KOPT-K1 (cell line): ENCODE results near the gene USP25.

Experiments used
- H3K27ac ChIP-seq: fragments of 200-600 bp; sonication (generic); 2 replicates; pipeline ENCODE4 v1.5.1; 2016; ENCODE audit warnings: antibody characterized with exemption, mild to moderate bottlenecking, low read depth, low read length; ENCODE audit not compliant: poor library complexity, severe bottlenecking
- H3K36me3 ChIP-seq: fragments of 200-600 bp; sonication (generic); 2 replicates; pipeline ENCODE4 v1.5.1; 2017; ENCODE audit warnings: antibody characterized with exemption, mild to moderate bottlenecking, low read length, moderate library complexity; ENCODE audit not compliant: insufficient read depth
- H3K9me3 ChIP-seq: fragments of 200-600 bp; sonication (generic); 2 replicates; pipeline ENCODE4 v1.5.1; 2017; ENCODE audit warnings: antibody characterized with exemption, low read length, mild to moderate bottlenecking; ENCODE audit not compliant: insufficient read depth, poor library complexity, severe bottlenecking

The USP25 gene

GRCh38 chr21:15742694-15743093 is 12.9 kb downstream of the USP25 start:
- H3K9me3 ChIP-seq, result peaks cover 24% of the 10 kb centered on the region
- peaks cover 21% of the 10 kb centered on the region; the same call in 1 of the 2 replicates for H3K36me3 ChIP-seq
- H3K27ac ChIP-seq, result no peak overlapping the region

DNA sequence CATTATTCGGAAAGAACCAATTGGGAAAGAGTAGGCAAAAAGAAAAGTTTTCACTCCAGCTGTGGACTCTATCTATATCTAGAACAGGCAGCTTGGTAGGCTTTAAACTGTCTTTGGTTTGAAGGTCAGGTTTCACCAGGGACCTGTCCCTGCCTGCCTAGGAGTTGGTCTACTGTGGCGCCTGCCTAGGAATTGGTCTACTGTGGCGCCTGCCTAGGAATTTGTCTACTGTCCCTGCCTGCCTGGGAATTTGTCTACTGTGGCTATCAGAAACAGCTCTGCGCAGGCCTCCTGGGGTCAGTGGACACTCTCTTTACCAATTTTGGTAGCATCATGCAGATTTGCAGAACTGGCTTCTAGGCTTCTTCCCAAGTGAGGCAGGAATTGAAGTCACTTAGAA is 13.8 kb downstream of the USP25 start:
- Histone ChIP-seq H3K27ac (no peak overlapping the region), H3K36me3 (peaks cover 21% of the 10 kb centered on the region; the same call in 1 of the 2 replicates), H3K9me3 (peaks cover 19% of the 10 kb centered on the region)

GRCh38 chr21:15744926-15745325 is 15.1 kb downstream of the USP25 start:
- Histone ChIP-seq H3K36me3 (peaks cover 21% of the 10 kb centered on the region; the same call in 1 of the 2 replicates), H3K9me3 (peaks cover 19% of the 10 kb centered on the region), H3K27ac (no peak overlapping the region)

GRCh38 chr21:15748586-15748985 is 18.8 kb downstream of the USP25 start:
- Histone ChIP-seq H3K9me3 (peaks cover 5% of the 10 kb centered on the region), H3K27ac (no peak overlapping the region)

DNA sequence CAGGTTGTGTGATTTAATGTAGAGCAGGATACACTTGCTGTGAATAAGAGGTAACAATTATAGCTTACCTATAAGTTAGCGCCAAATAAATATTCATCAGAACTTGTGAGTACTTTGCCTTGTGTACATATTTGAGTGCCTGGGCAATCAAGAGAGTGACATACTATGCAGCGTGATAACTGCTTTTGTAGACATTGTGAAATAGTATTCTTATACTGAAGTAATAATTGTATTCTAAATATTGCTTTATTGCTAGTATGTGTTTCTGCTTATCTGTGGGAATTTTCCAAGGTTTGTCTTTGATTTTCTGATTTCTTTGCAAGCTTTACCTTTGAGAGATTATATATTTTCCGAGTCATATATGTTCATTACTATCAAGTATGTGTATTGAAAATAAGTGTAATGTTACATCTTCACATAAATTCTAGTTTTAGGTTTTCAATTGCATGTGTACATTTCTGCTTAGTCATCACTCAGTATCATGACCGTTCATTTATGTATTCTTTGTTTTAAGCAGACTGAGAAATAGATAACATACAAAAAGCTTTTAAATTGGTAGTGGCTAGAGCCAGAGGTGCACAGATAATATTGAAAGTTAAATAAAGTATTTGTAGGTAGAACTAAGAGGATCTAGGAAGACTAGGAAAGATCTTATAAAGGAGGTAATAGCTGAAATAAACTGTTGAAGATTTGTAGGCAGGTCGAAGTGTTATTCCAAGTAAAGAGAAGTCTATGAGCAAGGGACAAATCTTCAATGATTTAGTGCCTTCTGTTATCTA is 19.5 kb downstream of the USP25 start:
- Histone ChIP-seq H3K9me3 (peaks cover 7% of the 10 kb centered on the region), H3K36me3 (no peaks in the 10 kb centered on the region), H3K27ac (no peak overlapping the region)

More at GRCh38 chr21:15748586-15748985, 18.8 kb downstream of the USP25 start:
- peaks cover 6% of the 10 kb centered on the region; the same call in 1 of the 2 replicates for H3K36me3 ChIP-seq

GRCh38 chr21:15749861-15750159 is 20.0 kb downstream of the USP25 start:
- Histone ChIP-seq H3K27ac (no peak overlapping the region), H3K9me3 (peaks cover 12% of the 10 kb centered on the region)

GRCh38 chr21:15751037-15751436 is 21.3 kb downstream of the USP25 start:
- H3K9me3 ChIP-seq, result peaks cover 25% of the 10 kb centered on the region
- no peak overlapping the region for H3K27ac ChIP-seq

More at GRCh38 chr21:15749861-15750159, 20.0 kb downstream of the USP25 start:
- no peaks in the 10 kb centered on the region for H3K36me3 ChIP-seq

DNA sequence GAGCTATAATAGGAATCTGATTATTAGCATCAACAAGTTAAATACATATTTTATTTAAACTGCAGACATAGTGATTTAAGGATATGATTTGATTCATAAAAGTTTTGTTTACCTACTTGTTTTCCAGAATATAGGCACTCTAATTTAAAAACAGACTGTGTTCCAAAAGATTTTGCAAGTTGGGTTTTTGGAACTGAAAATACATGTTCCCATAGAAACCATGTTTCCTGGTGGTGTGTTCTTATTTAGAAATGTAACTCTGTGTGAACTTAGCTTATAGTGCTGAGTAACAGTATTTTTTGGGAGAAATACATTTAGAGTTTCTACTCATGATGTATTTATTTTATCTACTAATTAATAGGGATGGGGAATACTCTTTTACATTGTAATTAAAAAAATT is 21.8 kb downstream of the USP25 start:
- H3K36me3 ChIP-seq, result no peaks in the 10 kb centered on the region
- peaks cover 30% of the 10 kb centered on the region for H3K9me3 ChIP-seq
- H3K27ac ChIP-seq, result no peak overlapping the region

More at GRCh38 chr21:15751037-15751436, 21.3 kb downstream of the USP25 start:
- no peaks in the 10 kb centered on the region for H3K36me3 ChIP-seq

DNA sequence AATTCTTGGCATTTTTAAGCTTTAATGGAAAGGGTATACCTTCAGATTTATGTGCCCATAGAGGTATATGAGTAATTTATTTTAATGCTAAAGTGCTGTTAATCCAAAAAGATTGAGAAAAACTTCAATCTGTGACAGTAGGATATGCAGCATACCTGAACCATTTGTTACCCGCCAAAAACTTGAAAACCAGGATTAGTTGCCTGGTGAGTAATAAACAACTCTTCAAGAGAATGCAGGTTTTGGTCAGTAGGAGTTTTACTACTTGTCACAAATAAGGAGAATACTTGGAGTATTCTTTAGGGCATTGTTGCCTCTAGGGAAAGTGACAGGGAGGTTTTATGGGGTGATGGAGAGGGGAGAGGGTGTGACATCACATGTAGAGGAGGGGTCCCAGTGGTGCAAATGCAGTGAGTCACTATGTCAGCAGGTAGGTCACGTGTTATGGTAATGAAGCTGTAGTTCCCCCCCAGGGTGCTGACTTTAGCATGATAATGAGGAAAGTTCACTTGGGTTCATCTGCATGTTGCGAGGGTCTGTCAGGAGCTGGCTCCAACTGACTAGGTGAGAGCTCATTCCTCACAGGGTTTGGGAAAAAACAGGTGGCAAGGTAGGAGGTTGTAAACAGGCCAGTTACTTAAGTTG is 23.1 kb downstream of the USP25 start:
- Histone ChIP-seq H3K27ac (no peak overlapping the region), H3K36me3 (no peaks in the 10 kb centered on the region), H3K9me3 (peaks cover 43% of the 10 kb centered on the region)

DNA sequence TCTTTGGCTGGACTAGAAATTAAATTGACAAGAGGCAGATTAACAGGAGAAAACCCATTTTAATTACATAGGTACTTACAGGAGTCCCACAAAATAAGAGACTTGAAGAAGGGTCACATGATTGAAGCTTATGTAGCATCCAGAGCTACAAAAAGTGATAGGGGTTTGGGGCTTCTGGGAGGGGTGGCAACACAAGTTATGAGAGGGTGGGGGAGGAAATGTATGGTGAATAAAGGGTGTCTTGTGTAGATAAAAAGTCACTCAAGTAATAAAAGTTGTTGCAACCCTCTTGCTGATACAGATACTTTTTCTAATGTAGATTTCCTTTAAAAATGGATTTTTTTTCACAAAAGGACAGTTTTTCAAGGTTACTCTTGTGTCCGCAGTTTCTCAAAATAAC is 24.0 kb downstream of the USP25 start:
- Histone ChIP-seq H3K27ac (no peak overlapping the region), H3K9me3 (peaks cover 52% of the 10 kb centered on the region), H3K36me3 (no peaks in the 10 kb centered on the region)

GRCh38 chr21:15754640-15755039 is 24.9 kb downstream of the USP25 start:
- H3K9me3 ChIP-seq, result peaks cover 58% of the 10 kb centered on the region
- H3K36me3 ChIP-seq, result no peaks in the 10 kb centered on the region
- H3K27ac ChIP-seq, result no peak overlapping the region

GRCh38 chr21:15755125-15755524 is 25.3 kb downstream of the USP25 start:
- Histone ChIP-seq H3K9me3 (peaks cover 62% of the 10 kb centered on the region), H3K27ac (no peak overlapping the region), H3K36me3 (no peaks in the 10 kb centered on the region)

DNA sequence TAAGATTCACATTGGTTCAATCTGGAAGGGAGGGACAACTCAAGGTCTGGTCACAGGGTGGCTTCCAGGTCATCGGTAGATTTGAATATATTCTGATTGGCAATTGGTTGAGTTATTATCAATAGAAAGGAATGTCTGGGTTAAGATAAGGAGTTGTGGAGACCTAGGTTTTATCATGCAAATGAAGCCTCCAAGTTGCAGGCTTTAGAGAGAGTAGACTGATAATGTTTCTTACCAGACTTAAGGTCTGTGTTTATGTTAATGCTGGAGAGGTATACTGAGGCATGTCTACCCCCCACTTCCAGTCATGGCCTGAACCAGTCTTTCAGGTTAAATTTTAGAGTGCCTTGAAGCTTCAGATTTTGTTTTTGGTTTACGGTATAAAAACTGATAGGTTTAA is 29.7 kb downstream of the USP25 start:
- Histone ChIP-seq H3K27ac (no peak overlapping the region), H3K9me3 (peaks cover 79% of the 10 kb centered on the region), H3K36me3 (0 out of 2 replicates have a peak, but pooled peaks cover 6% of the 10 kb centered on the region)

DNA sequence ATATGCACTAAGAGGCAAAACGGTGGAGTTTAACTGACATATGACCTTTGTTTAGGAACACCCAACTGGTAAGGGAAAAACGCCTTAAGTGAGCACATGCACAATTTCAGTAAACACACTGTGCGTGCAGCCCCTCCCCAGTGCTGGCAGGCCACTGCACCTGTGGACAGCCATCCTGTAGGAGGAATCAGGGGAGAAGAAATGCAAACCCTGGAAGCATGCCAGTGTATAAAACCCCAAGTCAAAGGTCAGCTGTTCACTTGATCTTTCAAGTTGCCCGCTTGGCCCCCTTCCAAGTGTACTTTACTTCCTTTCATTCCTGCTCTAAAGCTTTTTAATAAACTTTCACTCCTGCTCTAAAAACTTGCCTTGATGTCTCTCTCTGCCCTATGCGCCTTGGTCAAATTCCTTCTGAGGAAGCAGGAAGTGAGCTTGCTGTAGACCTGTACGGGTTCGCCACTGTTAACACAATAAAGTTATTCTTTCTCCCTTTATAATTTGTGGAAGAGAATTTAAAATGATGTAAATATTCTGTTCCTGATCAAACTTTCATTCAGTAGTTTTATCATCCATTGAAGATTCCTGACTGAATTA is 31.8 kb downstream of the USP25 start:
- H3K9me3 ChIP-seq, result peaks cover 58% of the 10 kb centered on the region
- no peak overlapping the region for H3K27ac ChIP-seq
- peaks cover 13% of the 10 kb centered on the region; the same call in 1 of the 2 replicates for H3K36me3 ChIP-seq

GRCh38 chr21:15763359-15763758 is 33.6 kb downstream of the USP25 start:
- no peak overlapping the region for H3K27ac ChIP-seq

More at GRCh38 chr21:15763359-15763758, 33.6 kb downstream of the USP25 start:
- Histone ChIP-seq H3K36me3 (peaks cover 21% of the 10 kb centered on the region; the same call in 1 of the 2 replicates), H3K9me3 (peaks cover 40% of the 10 kb centered on the region)
